H9 (cell line): ENCODE results near the gene SBK1. TPM values are rescaled to one million over a fixed set of nuclear protein-coding genes. Genes with fewer than 3 reads are reported as not detected.

Experiments
- DNase-seq: peaks from one replicate; pipeline ENCODE4 v3.0.0-alpha.2; 2017
- H2AFZ ChIP-seq: one replicate; pipeline ENCODE4 v1.6.1; 2013; ENCODE audit warnings: mild to moderate bottlenecking, low read length, control low read depth, moderate library complexity
- H2AK5ac ChIP-seq: 2 replicates; pipeline ENCODE4 v1.6.1; 2013; ENCODE audit warnings: low read length, control low read depth, mixed read lengths; ENCODE audit not compliant: insufficient read length
- H2BK120ac ChIP-seq: one replicate; pipeline ENCODE4 v1.6.1; 2013; ENCODE audit warnings: low read depth, mild to moderate bottlenecking, low read length, control low read depth, inconsistent platforms; ENCODE audit not compliant: poor library complexity, severe bottlenecking
- H2BK12ac ChIP-seq: 2 replicates; pipeline ENCODE4 v1.6.1; 2013; ENCODE audit warnings: low read length, control low read depth, mixed read lengths, low read depth; ENCODE audit not compliant: insufficient read length
- H2BK15ac ChIP-seq: 2 replicates; pipeline ENCODE4 v1.6.1; 2013; ENCODE audit warnings: low read depth, low read length, control low read depth
- H2BK20ac ChIP-seq: one replicate; pipeline ENCODE4 v1.6.1; 2013; ENCODE audit warnings: low read depth, mild to moderate bottlenecking, low read length, control low read depth, inconsistent platforms; ENCODE audit not compliant: poor library complexity, severe bottlenecking
- H2BK5ac ChIP-seq: 2 replicates; pipeline ENCODE4 v1.6.1; 2013; ENCODE audit warnings: low read length, control low read depth, mixed read lengths; ENCODE audit not compliant: insufficient read length
- H3K14ac ChIP-seq: 2 replicates; pipeline ENCODE4 v1.6.1; 2013; ENCODE audit warnings: low read length, control low read depth; ENCODE audit not compliant: insufficient read depth
- H3K18ac ChIP-seq: 2 replicates; pipeline ENCODE4 v1.6.1; 2013; ENCODE audit warnings: low read depth, mild to moderate bottlenecking, mixed read lengths, low read length, control low read depth; ENCODE audit not compliant: insufficient read length
- H3K23ac ChIP-seq: 2 replicates; pipeline ENCODE4 v1.6.1; 2013; ENCODE audit warnings: low read length, control low read depth, mixed read lengths, low read depth; ENCODE audit not compliant: insufficient read length
- H3K23me2 ChIP-seq: 2 replicates; pipeline ENCODE4 v1.6.1; 2013; ENCODE audit warnings: low read depth, mild to moderate bottlenecking, mixed read lengths, low read length, control low read depth; ENCODE audit not compliant: insufficient read length, poor library complexity, severe bottlenecking
- H3K27ac ChIP-seq: 2 replicates; pipeline ENCODE4 v1.5.1; 2013; ENCODE audit warnings: low read length, control low read depth, mixed read lengths, low read depth; ENCODE audit not compliant: insufficient read length
- H3K27me3 ChIP-seq: 2 replicates; pipeline ENCODE4 v1.6.1; 2013; ENCODE audit warnings: low read length, control low read depth, inconsistent platforms; ENCODE audit not compliant: insufficient read depth
- H3K4ac ChIP-seq: 2 replicates; pipeline ENCODE4 v1.6.1; 2013; ENCODE audit warnings: low read depth, mild to moderate bottlenecking, control low read depth, inconsistent platforms, low read length, moderate library complexity
- H3K4me1 ChIP-seq: 2 replicates; pipeline ENCODE4 v1.6.1; 2013; ENCODE audit warnings: low read length, control low read depth, inconsistent platforms; ENCODE audit not compliant: insufficient read depth
- H3K4me2 ChIP-seq: 2 replicates; pipeline ENCODE4 v1.6.1; 2013; ENCODE audit warnings: low read length, control low read depth, mixed read lengths; ENCODE audit not compliant: insufficient read length, insufficient read depth
- H3K56ac ChIP-seq: 2 replicates; pipeline ENCODE4 v1.6.1; 2013; ENCODE audit warnings: low read depth, mild to moderate bottlenecking, mixed read lengths, low read length, control low read depth; ENCODE audit not compliant: insufficient read length
- H3K79me1 ChIP-seq: 2 replicates; pipeline ENCODE4 v1.6.1; 2013; ENCODE audit warnings: low read depth, mild to moderate bottlenecking, moderate library complexity, low read length, control low read depth, inconsistent platforms; ENCODE audit not compliant: insufficient read depth, poor library complexity, severe bottlenecking
- H3K79me2 ChIP-seq: 2 replicates; pipeline ENCODE4 v1.6.1; 2013; ENCODE audit warnings: low read length, control low read depth, inconsistent platforms; ENCODE audit not compliant: insufficient read depth
- H3K9ac ChIP-seq: 2 replicates; pipeline ENCODE4 v1.6.1; 2013; ENCODE audit warnings: low read length, control low read depth, mixed read lengths; ENCODE audit not compliant: insufficient read length; ENCODE audit errors: extremely low read depth
- H3K9me3 ChIP-seq: one replicate; pipeline ENCODE4 v1.6.1; 2013; ENCODE audit warnings: low read depth, low read length, inconsistent platforms; ENCODE audit not compliant: control insufficient read depth
- H3T11ph ChIP-seq: one replicate; pipeline ENCODE4 v1.6.1; 2013; ENCODE audit warnings: mild to moderate bottlenecking, low read length, control low read depth, inconsistent platforms
- H4K20me1 ChIP-seq: one replicate; pipeline ENCODE4 v1.6.1; 2013; ENCODE audit not compliant: control insufficient read depth, insufficient read length, insufficient read depth
- H4K5ac ChIP-seq: 2 replicates; pipeline ENCODE4 v1.6.1; 2013; ENCODE audit warnings: low read depth, mild to moderate bottlenecking, mixed read lengths, low read length, control low read depth; ENCODE audit not compliant: insufficient read length
- H4K8ac ChIP-seq: replicated peaks from 2 replicates; pipeline ENCODE4 v1.6.1; 2013; ENCODE audit warnings: low read length, control low read depth, mixed read lengths, low read depth; ENCODE audit not compliant: insufficient read length
- H4K91ac ChIP-seq: 2 replicates; pipeline ENCODE4 v1.6.1; 2013; ENCODE audit warnings: low read depth, mild to moderate bottlenecking, moderate library complexity, mixed read lengths, low read length, control low read depth; ENCODE audit not compliant: insufficient read length
- H3K27ac Mint-ChIP-seq, 3 experiments: 2 replicates in 2 of 3; 3 replicates in 1 of 3; pipeline ENCODE4 v1.8.0; 2020 to 2021; ENCODE audit warnings: mixed read lengths in 3 of 3, mild to moderate bottlenecking in 1 of 3, moderate library complexity in 1 of 3
- H3K27me3 Mint-ChIP-seq: 2 replicates; pipeline ENCODE4 v1.8.0; 2021; ENCODE audit warnings: low read depth, mild to moderate bottlenecking, moderate library complexity, mixed read lengths
- H3K36me3 Mint-ChIP-seq, 3 experiments: 2 replicates in 2 of 3; 3 replicates in 1 of 3; pipeline ENCODE4 v1.8.0; 2020 to 2021; ENCODE audit warnings: low read depth in 3 of 3, mixed read lengths in 3 of 3; ENCODE audit not compliant: insufficient read depth in 1 of 3
- H3K4me1 Mint-ChIP-seq, 2 experiments: 2 replicates each; pipeline ENCODE4 v1.8.0; 2020; ENCODE audit warnings: mixed read lengths in 2 of 2
- H3K4me3 Mint-ChIP-seq, 2 experiments: 2 replicates in 1 of 2; 3 replicates in 1 of 2; pipeline ENCODE4 v1.8.0; 2020 to 2021; ENCODE audit warnings: mild to moderate bottlenecking in 2 of 2, mixed read lengths in 2 of 2, moderate library complexity in 1 of 2
- H3K9me3 Mint-ChIP-seq, 2 experiments: 2 replicates in 1 of 2; 3 replicates in 1 of 2; pipeline ENCODE4 v1.8.0; 2020; ENCODE audit warnings: mild to moderate bottlenecking in 2 of 2, mixed read lengths in 2 of 2, moderate library complexity in 1 of 2
- WGBS: extraction: QIAGEN DNeasy Blood & Tissue Kit; methylation state at CpG from one replicate; pipeline ENCODE4 v1.1.7; 2013; ENCODE audit warnings: missing lambda C conversion rate, low lambda C conversion rate, mixed read lengths; ENCODE audit not compliant: insufficient read length; ENCODE audit errors: extremely low coverage; 5-methylcytosine and 5-hydroxymethylcytosine counted together
- total RNA-seq: library from RNA; stranded (reverse); gene quantifications from 2 replicates; pipeline ENCODE4 v1.2.1, GENCODE V29; 2021
- TF ChIP-seq, protein P1 (sequence below): fragments of 200-600 bp; sonication (generic); conservative IDR thresholded peaks from 3 replicates; pipeline ENCODE4 v1.8.0; 2021; ENCODE audit warnings: antibody characterized with exemption, mild to moderate bottlenecking

SBK1 gene
- total RNA-seq, 1 experiment from 2014 or later = 65.5 TPM

- no peaks in the 10 kb centered on the region for H3K23me2 ChIP-seq
- no peaks in the 10 kb centered on the region for H4K20me1 ChIP-seq
- no peak overlapping the region for H2AFZ ChIP-seq
- no peak overlapping the region for H3K27ac ChIP-seq
- no peak overlapping the region for H2BK120ac ChIP-seq
- H2BK15ac ChIP-seq = no peak overlapping the region
- no peak overlapping the region for H2BK20ac ChIP-seq
- peaks cover 2% of the 10 kb centered on the region; the same call in 1 of the 2 replicates for H3K27me3 ChIP-seq
- Mint-ChIP-seq H3K36me3 (no peaks in the 10 kb centered on the region), H3K27ac (no peak overlapping the region), H3K4me3 (peak overlapping the region in 1 of 2 experiments; percentile 71; a peak in 3 of 5 replicates), H3K4me1 (peaks cover 27 to 60% of the 10 kb centered on the region in 2 experiments), H3K9me3 (no peaks in the 10 kb centered on the region), H3K27me3 (peaks cover 3% of the 10 kb centered on the region)
- H3K9me3 ChIP-seq = no peaks in the 10 kb centered on the region
- H3K14ac ChIP-seq = no peak overlapping the region; the same call in 1 of the 2 replicates
- no peak overlapping the region for H3K23ac ChIP-seq
- no peak overlapping the region for H2AK5ac ChIP-seq
- no peak overlapping the region for H3K9ac ChIP-seq
- no peak for DNase-seq
- no peaks in the 10 kb centered on the region for H3K79me2 ChIP-seq
- no peaks in the 10 kb centered on the region for H3K79me1 ChIP-seq
- no peak overlapping the region for H4K5ac ChIP-seq
- no peak overlapping the region for H2BK5ac ChIP-seq
- H3K18ac ChIP-seq = no peak overlapping the region
- no peak overlapping the region for H3K4me2 ChIP-seq
- H2BK12ac ChIP-seq = no peak overlapping the region
- H3K4me1 ChIP-seq = peaks cover 4% of the 10 kb centered on the region; the same call in 1 of the 2 replicates
- no peak overlapping the region for H3K4ac ChIP-seq
- no peak overlapping the region for H3K56ac ChIP-seq
- TF ChIP-seq, protein P1, sequence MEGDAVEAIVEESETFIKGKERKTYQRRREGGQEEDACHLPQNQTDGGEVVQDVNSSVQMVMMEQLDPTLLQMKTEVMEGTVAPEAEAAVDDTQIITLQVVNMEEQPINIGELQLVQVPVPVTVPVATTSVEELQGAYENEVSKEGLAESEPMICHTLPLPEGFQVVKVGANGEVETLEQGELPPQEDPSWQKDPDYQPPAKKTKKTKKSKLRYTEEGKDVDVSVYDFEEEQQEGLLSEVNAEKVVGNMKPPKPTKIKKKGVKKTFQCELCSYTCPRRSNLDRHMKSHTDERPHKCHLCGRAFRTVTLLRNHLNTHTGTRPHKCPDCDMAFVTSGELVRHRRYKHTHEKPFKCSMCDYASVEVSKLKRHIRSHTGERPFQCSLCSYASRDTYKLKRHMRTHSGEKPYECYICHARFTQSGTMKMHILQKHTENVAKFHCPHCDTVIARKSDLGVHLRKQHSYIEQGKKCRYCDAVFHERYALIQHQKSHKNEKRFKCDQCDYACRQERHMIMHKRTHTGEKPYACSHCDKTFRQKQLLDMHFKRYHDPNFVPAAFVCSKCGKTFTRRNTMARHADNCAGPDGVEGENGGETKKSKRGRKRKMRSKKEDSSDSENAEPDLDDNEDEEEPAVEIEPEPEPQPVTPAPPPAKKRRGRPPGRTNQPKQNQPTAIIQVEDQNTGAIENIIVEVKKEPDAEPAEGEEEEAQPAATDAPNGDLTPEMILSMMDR = no peak
- no peak overlapping the region for H3T11ph ChIP-seq
- H4K91ac ChIP-seq = no peak overlapping the region
- H4K8ac ChIP-seq = no peak overlapping the region
- WGBS = no CpG with 5 or more reads among the region's 18 CpGs
These were observed 33.8 kb upstream of the SBK1 start for GRCh38 chr16:28258567-28258966.
